Daoy (cell line): ENCODE data around the gene TOMM20. TPM values are rescaled to one million over a fixed set of nuclear protein-coding genes. Genes with fewer than 3 reads are reported as not detected.
"Not testable (repeated sequence)": the region's sequence is repeated elsewhere in the genome, so short reads cannot be mapped to it uniquely, and the experiment has no call there.

Experiments
- DNase-seq: peaks from one replicate; pipeline ENCODE4 v3.0.0-alpha.2; 2015; ENCODE audit warnings: low read depth
- total RNA-seq: library from RNA; depleted of rRNA; stranded (reverse); fragments of >200 nt; shearing (Covaris generic); gene quantifications from 2 replicates; pipeline ENCODE4 v1.2.3, GENCODE V29; 2014

Gene TOMM20
- total RNA-seq, 1 experiment from 2014 or later: 86.1 TPM

DNA sequence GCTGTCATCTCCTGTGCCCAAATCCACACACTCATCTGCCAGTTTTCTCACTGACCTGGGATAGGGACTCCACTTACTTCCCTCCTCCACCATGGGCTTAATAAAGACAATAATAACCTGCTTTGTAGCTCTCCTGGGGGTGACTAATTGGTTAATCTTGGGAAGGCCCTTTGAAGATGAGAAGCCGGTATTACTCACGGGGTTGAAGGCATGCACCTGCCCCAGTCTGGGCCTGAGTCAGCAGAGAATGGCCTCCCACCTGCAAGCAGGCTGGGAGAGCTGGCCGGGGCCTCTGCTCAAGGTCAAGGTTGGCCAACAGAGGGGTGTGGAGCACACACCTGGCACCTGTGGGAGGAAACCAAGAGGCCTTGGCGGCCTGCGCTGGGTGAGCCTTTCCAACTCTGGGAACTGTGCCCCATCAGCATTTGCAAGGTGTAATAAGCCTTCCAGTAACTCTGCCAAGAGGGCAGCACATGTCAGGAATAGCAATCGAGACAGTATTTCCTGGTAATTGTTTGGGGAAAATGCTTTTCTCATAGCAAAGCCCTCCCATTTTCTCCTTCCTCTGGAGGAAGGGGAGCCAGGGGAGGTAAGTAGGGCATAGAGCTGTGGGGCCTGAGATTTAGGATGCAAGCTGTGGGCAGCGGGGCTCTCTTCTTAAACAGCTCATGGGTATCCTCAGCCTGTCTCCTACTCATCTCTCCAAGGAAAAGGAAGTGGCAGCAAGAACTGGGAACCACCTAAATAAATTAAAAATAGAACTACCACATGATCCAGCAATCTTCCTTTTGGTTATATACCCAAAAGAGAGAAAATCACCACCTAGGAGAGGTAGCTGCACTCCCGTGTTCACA is 49.0 kb downstream of the TOMM20 start:
- DNase-seq: peak; percentile 79

DNA sequence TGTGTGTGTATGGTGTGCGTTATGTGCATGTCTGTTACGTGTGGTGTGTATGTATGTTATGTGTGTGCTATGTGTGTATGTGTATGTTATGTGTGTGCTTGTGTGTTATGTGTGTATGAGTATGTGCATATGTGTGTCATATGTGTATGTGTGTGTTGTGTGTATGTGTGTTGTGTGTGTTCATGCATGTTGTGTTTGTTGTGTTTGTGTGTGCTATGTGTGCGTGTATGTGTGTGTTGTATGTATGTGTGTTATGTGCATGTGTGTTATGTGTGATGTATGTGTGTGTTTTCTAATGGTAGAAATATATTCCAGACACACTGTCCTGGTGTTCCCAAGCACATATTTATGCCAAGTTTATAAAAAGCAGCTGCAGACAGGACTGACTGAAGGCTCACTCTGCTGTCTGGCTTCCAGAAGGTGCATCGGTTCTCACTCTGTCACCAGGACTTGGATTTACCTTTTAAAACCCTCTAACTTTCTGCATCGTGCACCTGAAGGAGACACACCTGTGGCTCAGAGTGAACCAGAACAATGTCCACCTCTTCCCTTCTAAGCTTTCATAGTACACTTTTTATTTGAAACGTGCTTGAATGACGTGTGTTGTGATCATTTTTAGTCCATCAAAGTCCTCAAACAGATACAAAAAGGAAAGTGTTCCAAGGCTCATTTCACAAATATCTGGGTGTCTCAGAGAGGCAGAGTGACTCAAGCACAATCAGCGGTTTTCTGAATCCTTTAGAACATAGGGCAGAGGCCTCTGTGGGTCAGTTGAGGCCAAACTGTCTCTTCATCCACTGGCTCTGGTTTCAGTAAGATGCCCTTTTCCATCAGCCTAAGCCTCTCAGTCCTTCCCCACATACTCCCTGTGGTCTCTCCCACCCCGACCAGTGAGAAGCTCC is 49.9 kb downstream of the TOMM20 start:
- no peak for DNase-seq

DNA sequence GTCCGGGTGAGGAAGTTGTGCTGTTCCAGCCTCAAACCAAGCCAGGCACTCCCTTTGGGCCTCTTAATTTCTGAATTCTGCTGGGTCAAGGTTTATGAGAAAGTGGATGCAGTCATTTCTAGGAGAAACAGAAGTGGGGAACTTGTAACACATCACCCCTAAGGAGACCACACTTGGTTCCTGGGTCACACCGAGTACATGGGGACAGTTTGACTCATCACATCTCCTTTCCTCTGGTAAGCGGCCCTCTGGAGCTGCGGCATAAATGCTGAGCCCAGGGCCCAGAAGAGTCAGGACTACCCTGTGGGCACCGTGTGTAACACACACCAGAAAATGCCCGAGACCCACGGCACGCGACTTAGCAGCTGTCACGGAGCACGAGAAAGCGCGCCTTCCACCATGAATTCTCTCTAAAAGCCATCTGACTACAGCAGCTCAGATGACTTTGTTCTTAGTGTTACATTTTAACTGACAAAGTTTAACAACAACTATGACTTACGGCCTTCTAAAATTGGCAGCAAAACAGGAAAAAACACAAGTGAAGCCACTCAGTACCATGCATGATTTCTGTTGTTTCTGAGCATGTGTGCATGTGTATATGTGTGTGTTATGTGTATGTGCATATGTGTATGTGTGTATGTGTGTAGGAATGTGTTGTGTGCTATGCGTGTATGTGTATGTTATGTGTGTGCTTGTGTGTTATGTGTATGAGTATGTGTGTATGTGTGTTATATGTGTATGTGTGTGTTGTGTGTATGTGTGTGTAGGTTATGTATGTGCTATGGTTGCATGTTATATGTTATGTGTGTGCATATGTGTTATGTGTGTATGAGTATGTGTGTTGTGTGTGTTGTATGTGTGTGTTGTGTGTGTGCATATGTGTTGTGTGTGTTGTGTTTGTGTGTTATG is 50.8 kb downstream of the TOMM20 start:
- DNase-seq: no peak

DNA sequence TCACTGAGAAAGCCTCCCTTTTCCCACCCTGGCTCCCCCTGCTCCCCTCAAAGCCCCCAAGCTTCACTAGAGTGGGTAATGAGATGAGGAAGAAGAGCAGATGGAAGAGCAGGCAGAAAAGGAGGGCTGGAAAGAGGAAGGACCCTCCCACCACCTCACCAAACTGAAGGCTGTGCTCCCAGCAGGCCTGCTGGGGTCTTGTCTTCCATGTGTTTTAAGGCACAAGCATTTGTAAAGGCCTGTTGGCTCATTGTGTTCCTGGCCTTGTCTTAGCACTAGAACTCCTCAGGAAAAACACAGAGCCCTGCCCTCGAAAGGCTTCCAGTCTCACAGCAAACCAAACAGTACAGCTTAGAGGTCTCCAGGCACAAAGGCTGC is 51.5 kb downstream of the TOMM20 start:
- no peak for DNase-seq

DNA sequence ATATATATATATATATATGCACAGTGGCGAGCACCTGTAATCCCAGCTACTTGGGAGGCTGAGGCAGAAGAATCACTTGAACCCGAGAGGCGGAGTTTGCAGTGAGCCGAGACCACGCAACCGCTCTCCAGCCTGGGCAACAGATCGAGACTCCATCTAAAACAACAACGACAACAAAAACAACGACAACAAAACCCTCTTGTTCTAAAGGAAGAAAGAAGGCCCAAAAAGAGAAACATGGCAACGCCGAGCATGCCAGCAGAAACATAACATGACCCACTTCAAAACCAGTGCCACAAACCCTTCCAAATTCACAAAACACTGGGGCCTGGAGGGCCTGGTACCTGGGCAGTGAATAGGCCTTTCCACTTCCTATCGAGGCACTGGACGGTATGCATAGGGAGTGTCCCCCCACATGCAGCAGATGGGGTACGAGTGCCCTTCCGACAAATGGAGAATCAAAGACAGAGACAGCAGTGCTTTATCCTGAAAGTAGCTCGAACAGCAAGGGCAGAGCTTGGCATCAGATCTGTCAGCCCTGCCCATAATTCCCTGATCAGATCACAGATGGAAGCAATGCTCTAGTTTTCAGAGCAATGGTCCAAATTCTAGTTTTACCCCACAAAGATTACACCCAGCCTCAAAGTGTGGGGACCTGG is 52.0 kb downstream of the TOMM20 start:
- DNase-seq: no peak

DNA sequence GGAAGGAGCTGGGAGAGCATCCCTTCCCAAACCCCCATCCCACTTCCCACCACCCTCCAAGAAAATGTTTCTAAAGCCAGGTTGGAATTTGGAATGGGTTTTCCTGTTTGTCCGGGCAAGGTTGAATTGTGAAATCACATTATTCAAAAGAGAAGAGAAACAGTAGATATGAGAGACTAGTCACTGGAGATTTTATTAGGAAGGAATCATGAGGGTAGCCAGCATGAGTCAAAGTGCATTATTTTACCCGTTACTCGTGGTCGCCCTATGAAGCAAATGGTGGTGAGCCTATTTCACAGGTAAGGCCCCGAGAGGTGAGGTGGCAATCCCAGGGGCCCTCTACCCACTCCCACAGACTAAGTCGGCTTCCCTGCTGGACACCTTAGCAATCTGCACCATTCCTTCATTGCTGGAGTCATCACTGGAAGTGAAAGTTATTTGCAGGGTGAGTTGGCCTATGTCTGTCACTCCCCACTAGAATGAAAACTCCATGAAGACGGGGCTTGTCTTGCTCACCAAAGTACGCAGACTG is 52.8 kb downstream of the TOMM20 start:
- DNase-seq: no peak

DNA sequence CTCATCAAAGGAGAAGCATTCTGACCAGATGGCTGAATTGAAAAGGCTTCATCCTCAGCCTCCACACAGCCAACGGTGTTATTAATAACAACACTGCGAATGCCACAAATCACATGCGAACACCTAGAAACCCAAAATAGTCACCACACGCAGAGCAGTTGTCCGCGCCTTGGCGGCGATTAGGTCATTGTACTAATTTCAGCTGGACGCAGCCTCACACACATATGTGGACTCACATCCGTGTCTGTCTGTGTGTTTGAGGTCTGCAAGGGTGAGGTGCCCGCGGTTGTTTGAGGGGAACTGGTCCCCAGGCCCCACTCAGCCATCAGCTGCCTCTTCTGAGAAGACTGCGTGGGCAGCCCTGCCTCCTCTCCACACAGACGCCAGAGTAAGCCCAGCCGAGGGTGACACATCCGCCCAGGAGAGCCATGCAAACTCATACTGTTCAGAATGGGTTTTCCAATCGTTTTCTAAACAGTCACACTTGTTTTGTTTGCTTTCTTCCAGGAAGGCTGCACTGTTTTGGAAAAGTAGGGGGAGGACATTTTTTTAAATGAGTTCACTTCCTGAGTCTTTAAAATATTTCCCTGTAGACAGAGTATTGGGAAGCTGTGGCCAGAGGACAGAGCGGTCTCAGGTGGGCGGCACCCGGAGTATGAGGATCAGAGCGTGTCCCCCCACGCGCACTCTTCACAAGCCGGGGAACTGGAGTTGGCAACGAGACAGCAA is 53.4 kb downstream of the TOMM20 start:
- DNase-seq: peak; percentile 94

DNA sequence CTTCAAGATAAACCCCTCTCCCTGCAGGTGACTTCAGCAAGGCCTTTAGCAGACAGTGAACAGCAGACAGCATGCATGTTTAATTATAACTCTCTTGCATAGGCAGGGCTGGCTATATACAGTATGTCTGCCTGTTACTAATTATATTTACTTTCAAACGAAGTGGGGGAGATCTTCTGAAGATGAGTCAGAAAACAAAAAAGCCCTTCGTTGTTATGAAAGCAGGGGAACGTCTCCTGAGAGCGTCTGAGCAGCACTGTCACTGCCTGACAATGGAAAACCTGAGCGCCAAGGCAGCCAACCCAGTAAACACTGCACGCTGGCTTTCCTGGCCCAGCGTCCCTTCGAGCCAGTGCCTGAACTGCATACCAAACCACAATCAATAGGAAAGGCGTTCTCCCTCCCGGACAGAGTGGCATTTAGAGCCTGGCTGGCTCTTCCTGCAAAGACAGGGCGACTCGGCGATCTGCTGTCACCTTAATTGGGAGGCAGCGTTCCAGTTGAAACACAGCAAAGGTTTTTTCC is 54.1 kb downstream of the TOMM20 start:
- peak; percentile 76 for DNase-seq

DNA sequence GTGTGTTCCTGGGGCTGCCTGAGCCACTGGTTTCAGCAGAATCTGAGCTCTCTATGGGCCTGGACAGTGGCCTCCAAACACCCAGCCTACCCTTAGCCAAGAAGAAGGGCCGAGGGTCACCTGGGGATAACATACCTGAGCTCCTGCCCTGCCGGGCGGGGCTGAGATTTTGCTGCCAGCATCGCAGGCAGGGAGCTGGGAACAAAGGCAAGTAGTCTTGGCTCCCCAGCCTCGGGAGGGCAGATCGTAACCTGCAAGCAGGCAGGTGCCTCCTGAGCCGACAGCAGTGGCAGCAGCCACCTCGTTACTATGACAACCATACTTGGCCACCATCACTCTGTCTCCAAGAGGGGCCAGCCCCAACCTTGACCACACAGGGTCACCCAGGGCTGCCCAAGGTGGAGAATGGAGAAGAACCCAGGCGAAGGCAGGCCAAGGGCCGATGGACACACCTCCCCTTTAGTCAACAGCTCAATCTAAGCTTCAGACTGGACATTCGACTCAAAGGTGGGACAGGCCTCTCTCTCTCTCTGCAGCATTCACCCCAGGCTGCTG is 54.6 kb downstream of the TOMM20 start:
- DNase-seq: no peak

DNA sequence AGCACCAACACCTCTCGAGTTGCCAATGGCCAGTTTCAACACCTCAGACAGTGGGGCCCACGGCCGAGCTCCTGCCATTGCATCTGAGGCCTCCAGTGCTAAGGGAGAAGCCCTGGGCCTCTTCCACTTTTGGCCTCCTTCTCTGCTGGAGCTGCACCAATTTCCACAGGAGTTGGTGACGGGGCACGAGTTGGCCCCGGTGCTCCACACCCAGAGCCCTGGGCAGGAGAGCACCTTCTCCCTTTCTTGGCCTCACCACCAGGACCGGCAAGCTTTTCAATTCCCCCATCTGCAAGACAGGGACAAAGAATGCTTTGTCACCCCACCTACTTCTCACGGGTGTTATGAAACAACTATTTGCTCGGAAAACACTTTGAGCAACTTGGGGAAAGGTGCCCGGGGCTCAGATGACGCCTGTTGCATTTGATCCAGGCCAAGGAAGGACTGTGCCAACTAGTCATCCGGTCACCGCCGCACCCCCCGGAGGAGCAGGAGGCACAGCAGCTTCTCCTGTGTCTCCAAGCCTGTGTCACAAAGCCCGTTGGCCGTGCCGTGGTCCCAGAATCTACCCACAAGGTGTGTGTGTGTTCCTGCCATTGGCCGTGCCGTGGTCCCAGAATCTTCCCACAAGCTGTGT is 55.2 kb downstream of the TOMM20 start:
- DNase-seq: peak; percentile 59

DNA sequence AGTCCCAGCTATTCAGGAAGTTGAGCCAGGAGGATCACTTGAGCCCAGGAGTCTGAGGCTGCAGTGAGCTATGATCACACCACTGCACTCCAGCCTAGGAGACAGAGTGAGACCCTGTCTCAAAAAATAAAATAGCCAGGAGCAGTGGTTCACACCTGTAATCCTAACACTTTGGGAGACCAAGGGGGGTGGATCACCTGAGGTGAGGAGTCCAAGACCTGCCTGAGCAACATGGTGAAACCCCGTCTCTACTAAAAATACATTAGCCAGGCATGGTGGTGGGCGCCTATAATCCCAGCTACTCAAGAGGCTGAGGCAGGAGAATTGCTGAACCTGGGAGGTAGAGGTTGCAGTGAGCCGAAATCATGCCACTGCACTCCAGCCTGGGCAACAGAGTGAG is 56.1 kb downstream of the TOMM20 start:
- not testable (repeated sequence) for DNase-seq

DNA sequence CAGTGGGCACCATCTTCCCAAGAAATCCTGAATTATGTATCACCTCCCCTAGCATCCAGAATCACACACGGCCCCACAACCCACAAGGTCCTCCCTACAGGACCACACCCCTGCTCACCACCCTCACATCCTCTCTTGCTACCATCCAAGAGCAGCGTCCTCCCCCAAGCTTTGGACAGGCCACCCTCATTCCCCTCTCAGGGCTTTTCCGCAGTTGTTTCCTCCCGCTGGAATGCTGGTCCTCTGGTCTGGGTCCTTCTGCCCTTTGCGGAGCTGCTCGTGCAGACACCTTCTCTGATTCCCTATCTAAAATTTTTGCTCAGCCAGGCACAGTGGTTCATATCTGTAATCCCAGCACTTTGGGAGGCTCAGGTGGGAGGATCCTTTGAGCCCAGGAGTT is 56.5 kb downstream of the TOMM20 start:
- DNase-seq: no peak

DNA sequence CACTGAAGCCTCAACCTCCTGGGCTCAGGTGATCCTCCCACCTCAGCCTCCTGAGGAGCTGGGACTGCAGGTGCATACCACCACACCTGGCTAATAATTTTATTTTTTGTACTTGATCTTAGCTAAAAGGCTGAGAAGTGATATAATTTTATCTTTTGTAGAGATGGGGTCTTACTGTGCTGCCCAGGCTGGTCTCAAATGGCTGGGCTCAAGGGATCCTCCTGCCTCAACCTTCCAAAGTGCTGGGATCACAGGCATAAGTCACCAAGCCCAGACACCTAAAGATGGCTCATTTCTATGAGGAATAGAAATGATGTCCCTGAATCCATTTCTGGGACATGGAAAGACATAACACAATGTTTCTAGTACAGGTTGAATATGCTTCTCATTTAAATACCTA is 57.8 kb downstream of the TOMM20 start:
- no peak for DNase-seq

DNA sequence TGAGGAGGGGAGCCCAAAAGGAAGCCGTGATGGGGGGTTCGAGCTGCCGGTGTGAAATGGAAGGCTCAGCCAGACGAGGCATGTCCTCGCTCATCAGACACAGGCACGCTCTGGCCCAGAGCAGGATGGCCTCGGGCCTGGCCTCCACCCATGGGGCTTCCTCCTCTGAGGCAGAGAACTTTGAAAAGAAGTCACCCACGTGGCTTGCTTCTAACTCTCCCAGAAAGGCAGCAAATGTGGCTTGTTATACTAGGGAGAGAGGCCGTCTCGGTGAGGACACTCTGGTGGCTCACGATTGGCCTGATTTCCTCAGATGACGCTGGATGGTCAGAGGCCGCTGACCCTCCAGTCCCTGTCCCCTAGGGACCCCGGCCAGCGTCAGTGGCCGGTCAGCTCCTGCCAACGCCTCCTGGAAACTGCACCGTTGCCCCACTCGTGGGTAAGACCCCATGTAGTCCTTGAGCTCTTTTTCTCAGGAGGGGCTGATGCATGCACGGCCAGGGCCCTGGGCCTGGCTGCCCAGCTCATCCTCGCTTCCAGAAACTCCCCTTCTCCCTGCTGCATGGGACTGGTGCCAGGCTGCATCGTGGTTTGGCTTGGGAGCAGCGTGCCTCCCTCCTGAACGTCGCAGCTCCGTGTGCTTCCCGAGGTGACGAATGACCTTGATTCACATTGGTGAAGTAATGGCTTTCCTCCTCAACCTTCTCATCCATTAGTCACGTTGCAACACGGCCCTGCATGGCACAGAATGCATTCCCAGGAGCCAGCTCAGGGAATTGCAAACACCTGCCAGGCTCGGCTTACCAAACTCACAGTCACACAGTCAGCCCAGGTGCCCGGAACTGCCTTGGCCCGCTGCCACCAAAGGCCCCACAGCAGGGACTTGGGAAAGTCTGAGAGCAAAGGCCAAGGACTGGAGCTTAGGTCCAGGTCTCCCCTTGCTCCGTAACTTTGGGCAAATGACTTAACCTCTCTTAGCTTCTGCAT is 58.8 kb downstream of the TOMM20 start:
- peak; percentile 97 for DNase-seq

DNA sequence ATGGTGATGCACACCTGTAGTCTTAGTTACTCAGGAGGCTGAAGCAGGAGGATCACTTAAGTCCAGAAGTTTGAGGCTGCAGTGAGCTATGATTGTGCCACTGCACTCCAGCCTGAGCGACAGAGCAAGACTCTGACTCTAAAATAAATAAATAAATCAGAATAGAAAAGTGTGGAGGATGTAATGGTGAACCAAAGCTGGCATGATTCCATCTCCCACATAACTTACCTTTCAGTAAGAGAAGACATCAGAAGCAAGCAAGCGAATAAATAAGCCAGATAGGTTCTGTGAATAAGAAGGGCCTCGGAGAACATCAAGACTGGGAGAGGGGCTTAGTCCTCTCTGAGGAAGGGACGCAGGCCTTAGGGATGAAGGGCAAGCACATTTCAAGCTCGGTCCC is 59.5 kb downstream of the TOMM20 start:
- DNase-seq: no peak

DNA sequence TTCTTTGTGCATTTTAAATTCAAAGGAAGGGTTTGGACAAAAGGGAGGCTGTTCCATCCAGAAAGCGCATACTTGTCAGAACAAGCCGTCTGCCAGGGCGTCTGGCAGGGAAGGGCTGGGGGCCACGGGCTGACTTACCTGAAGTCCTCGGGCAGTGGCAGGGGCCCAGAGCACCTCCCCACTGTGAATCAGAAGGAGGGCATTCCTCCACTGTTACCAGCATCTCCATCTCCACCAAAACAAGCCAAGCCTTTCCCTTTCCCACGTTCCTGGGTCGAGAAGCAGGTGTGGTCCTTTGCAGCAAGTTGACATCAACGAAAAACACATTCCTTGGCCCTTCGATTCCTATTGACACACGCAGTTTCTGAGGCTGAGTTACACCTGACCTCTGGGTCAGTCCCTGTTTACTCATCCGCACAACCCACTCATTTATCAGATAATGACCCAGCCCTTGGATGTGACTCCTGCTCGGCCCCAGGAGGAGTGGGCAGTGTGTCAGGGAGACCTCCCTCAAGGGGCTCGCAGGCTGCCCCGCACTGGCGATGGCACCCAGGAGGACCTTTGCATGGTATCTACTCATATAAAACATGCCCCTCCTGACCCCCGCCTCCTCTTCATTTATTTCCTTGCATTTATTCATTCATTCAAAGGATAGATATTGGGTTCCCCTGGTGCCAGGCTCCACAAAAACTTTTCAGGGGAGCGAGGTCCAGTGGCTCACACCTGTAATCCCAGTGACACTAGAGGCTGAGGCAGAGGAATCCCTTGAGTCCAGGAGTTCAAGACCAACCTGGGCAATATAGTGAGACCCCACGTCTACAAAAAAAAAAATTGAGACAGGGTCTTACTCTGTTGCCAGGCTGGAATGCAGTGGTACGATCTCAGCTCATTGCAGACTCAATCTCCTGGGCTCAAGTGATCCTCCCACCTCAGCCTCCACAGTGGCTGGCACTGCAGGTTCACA is 60.2 kb downstream of the TOMM20 start:
- peak; percentile 84 for DNase-seq
